HuH-7 (cell line): Measurements from ENCODE around the gene ZNF335.

Experiments
- DNase-seq: peaks from one replicate; pipeline ENCODE4 v3.0.0; 2011; ENCODE audit warnings: low spot score

Gene ZNF335, protein sequence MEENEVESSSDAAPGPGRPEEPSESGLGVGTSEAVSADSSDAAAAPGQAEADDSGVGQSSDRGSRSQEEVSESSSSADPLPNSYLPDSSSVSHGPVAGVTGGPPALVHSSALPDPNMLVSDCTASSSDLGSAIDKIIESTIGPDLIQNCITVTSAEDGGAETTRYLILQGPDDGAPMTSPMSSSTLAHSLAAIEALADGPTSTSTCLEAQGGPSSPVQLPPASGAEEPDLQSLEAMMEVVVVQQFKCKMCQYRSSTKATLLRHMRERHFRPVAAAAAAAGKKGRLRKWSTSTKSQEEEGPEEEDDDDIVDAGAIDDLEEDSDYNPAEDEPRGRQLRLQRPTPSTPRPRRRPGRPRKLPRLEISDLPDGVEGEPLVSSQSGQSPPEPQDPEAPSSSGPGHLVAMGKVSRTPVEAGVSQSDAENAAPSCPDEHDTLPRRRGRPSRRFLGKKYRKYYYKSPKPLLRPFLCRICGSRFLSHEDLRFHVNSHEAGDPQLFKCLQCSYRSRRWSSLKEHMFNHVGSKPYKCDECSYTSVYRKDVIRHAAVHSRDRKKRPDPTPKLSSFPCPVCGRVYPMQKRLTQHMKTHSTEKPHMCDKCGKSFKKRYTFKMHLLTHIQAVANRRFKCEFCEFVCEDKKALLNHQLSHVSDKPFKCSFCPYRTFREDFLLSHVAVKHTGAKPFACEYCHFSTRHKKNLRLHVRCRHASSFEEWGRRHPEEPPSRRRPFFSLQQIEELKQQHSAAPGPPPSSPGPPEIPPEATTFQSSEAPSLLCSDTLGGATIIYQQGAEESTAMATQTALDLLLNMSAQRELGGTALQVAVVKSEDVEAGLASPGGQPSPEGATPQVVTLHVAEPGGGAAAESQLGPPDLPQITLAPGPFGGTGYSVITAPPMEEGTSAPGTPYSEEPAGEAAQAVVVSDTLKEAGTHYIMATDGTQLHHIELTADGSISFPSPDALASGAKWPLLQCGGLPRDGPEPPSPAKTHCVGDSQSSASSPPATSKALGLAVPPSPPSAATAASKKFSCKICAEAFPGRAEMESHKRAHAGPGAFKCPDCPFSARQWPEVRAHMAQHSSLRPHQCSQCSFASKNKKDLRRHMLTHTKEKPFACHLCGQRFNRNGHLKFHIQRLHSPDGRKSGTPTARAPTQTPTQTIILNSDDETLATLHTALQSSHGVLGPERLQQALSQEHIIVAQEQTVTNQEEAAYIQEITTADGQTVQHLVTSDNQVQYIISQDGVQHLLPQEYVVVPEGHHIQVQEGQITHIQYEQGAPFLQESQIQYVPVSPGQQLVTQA (N-terminal part only)

DNA sequence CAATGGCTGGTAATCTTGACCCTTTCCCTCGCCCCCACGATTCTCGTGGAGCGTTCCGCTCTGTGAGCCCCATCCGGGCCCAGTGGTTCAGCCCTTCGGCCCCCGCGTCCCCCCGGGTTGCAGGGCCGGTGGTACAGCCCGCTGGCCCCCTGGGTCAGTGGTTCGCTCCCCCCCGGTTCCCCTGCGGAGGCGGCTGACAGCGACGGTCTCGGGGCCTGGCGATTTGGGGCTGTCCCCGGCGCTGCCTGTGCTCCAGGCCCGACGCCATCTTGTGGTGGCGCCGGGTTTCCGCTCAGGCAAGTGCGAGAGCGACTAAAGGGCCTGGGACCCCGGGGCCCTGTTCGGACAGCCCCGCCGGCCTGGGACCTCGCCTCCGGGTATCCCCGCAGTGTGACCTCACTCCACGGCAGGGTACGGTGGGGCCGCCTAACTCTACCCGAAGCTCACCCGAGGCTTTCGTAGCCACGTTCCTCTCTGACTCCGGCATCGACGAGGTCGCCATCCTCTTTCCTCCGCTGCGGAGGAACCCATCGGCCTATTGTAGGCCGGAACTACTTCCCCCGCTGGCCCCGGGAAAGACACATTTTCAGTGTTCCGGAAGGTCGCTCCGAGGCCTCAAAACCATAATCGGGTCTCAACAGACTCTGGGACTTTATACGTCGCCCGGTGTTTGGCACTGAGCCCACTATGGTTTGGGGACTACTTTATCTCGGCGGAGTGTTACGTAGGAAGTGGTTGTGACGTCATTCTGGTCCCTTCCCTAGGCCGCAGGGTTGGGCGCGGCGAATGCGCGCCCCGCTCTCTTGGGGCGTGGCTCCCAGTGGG, at the start of gene ZNF335:
Gene ZNF335, minus strand, starts transcription at position 529 of the 825 bp plus-strand sequence. CDS start 793 bp downstream, outside the sequence.
- peak; percentile 97 for DNase-seq

DNA sequence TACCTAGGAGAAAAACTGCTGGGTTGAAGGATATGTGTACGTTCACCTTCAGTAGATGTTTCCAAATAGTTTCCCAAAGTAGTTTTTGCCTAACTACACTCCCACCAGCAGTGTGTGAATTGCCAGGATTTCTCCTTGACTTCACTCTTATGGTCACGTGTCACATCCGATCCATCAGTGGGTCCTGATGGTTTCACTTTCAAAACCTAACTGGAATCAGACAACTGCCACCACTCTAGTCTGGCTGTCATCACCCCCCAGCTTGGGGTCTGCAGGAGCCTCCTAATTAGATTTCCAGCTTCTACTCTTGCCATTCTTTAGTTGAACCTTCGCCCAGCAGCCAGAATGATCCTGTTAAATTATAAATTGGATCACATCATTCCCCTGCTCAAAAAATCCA, 48.6 kb upstream of the ZNF335 start:
- no peak for DNase-seq

DNA sequence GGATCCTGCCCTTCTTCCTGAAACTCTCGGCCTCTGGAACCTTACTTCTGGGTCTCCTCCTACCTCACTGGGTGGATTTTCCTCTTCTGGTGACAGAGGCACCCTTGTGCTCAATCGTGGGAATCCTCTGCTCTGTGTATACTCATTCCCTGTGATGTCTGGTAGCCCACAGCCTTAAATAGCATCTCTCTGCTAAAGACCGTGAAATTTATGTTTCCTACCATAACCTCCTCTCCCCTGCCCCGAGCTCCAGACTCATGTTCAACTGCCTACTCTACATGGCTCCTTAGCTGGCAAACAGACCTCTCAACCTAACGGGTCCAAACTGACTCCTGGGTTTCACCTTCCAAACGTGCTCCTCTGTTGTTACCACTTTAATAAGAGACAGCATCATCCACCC, 46.6 kb upstream of the ZNF335 start:
- DNase-seq: no peak

DNA sequence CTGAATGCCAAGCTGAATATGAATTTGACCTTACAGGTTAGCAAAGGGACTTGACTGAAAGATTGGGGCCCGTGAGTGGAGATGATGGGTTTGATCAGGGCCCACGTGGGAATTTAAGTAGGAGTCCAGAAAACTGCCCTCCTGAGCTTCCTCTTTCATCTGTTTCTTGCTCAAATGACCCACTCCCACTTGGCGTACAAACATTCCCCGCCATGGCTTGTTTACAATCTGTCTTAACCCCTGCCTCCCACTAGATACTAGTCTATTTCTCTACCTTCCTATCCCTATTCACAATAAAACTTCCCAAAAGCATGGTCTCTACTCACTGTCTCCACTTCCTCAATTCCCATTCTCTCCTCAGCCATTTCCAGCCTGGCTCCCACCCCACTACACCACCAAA, 46.1 kb upstream of the ZNF335 start:
- DNase-seq: no peak

DNA sequence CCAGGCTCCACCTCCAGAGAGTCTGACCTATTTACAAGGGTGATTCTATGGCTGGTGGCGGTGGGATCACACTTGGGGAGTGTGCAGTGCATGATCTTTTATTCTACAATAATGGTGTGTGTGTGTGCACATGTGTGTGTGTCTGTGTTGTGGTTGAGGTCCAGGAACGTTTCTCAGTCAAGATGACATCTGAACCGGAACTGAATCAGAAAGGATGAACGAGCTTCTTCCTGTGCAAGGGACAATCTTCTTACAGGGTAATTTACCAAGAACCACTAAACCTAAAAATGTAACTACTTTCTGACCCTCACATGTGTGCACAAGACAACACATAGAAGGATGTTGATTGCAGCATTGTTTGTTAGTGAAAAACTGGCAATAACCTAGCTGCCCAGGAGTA, 45.3 kb upstream of the ZNF335 start:
- no peak for DNase-seq

DNA sequence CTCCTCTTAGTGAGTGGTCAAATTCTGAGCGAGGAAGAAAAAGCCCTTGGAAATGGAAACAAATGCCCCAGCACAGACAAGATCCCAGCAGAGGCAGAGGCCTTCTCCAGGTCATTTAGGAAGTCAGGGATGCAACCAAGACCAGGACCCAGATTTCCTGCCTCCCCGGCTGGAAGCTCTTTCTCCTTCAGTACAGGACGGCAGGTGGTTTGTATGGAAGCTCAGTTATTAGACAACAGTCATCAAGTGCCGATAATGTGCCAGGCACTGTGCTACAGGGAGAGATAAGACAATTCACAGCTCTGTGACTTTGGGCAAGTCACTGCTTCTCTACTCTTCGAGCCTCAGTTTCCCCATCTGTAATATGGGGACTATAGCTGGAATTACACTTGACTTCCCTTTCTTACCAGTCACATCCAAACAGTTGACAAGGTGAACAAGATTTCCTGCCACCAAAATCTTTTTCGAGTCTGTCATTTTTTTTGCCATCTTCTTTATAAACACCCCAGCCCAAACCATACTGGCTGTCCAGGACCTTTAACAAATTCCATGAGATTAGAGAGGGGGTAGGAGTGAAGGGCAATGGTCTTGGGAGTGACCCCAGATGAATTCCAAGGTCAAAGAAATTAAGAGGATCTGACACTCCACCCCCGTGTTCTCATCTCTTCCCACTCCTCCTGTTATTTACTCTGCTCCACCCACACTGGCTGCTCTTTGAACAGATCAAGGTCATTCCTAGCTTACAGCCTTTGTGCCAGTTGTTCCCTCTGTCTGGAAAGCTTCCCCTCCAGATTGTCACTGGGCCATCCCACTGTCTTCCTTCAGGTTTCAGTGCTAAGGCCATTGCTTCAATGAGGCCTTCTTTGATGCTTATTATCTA, 42.8 kb upstream of the ZNF335 start:
- DNase-seq: no peak

DNA sequence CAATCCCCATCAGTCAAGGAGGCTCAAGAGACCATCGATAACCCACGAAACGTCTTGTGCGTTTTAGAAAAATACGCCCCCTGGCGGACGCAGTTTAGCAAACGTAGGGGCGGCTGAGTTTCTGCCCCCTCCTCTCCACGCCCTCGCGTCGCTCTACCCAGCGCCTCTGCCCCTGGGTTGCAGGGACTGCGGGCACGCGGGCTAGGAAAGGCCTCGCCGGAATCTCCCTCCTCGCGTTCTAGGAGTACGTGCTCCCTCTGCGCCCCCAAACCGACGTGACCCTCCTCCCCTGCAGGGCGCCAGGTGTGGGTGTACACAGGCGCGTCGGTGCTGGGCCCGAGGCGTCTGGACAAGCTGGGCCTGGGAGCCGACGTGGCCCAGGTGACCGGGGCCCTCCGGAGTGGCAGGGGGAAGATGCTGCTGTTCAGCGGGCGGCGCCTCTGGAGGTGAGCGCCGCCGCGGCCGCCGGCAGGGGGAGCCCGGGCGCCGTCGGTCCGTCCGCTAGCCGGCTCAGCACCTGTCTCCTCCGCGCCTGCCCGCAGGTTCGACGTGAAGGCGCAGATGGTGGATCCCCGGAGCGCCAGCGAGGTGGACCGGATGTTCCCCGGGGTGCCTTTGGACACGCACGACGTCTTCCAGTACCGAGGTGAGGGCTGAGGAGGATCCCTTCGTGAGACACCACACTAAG, 42.0 kb upstream of the ZNF335 start:
- DNase-seq: peak; percentile 86

DNA sequence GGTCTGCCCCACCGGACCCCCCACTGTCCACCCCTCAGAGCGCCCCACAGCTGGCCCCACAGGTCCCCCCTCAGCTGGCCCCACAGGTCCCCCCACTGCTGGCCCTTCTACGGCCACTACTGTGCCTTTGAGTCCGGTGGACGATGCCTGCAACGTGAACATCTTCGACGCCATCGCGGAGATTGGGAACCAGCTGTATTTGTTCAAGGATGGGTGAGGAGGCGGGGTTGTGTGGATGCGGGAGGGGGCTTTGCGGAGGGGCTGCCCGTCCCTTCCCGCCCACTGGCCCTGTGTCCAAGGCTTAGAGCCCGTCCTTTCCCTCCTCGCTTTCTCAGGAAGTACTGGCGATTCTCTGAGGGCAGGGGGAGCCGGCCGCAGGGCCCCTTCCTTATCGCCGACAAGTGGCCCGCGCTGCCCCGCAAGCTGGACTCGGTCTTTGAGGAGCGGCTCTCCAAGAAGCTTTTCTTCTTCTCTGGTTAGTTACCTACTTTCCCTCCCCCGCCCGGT, 41.4 kb upstream of the ZNF335 start:
- no peak for DNase-seq

DNA sequence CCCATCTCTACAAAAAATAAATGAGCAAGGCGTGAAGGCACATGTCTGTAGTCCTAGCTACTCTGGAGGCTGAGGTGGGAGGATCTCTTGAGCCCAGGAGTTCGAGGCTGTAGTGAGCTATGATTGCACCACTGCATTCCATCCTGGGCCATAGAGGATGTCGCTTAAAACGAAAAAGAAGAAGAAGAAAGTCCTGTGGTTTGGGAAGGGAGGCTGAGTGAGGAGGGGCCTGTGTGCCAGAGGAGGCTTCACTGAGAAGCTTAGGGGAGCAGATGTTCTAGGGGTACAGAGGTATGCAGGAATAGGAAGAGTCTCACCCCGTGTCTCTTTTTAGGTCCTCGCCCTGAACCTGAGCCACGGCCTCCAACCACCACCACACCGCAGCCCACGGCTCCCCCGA, 40.9 kb upstream of the ZNF335 start:
- no peak for DNase-seq

DNA sequence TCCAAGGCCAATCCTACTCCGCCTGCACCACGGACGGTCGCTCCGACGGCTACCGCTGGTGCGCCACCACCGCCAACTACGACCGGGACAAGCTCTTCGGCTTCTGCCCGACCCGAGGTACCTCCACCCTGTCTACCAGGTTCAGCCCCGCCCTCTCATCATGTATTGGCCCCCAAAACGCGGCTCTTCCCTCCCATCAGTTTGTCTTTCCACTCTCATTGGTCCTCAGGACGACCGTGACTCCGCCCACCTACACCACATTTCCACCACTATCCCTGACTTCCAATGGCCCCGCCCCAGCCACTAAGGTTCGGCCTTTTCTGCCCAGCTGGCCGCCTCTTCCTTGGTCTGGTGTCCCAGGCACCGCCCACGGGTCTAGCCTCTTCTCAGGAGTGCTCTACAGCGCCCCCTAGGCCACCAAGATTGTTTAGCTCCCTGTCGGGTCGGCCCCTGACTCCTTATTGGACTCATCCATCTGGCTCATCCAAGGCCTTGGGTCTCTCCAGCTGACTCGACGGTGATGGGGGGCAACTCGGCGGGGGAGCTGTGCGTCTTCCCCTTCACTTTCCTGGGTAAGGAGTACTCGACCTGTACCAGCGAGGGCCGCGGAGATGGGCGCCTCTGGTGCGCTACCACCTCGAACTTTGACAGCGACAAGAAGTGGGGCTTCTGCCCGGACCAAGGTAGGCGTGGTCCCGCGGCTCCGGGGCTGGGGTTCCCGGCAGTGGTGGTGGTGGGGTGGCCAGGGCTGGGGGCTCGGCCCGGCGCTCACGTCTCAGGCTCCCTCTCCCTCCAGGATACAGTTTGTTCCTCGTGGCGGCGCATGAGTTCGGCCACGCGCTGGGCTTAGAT, 39.9 kb upstream of the ZNF335 start:
- peak; percentile 59 for DNase-seq

DNA sequence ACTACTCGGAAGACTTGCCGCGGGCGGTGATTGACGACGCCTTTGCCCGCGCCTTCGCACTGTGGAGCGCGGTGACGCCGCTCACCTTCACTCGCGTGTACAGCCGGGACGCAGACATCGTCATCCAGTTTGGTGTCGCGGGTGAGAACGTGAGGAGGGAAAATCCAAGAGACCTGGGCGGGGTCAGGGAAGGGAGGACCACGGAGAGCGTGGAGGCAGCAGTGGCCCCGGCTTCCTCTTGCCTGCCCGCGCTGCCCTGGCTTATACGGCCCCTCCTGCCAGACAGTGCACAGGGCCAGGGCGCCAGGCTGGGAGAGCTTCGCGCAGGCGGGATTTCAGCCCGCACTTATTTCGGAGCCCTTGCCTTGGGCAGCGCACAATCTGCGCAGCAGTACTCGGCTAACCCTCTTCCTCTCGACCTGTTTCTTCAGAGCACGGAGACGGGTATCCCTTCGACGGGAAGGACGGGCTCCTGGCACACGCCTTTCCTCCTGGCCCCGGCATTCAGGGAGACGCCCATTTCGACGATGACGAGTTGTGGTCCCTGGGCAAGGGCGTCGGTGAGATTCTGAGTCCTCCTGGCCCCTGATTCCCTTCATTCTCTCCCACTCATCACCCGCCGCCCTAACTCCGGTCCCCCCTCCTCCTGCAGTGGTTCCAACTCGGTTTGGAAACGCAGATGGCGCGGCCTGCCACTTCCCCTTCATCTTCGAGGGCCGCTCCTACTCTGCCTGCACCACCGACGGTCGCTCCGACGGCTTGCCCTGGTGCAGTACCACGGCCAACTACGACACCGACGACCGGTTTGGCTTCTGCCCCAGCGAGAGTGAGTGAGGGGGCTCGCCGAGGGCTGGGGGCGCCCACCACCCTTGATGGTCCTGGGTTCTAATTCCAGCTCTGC, 38.7 kb upstream of the ZNF335 start:
- no peak for DNase-seq

DNA sequence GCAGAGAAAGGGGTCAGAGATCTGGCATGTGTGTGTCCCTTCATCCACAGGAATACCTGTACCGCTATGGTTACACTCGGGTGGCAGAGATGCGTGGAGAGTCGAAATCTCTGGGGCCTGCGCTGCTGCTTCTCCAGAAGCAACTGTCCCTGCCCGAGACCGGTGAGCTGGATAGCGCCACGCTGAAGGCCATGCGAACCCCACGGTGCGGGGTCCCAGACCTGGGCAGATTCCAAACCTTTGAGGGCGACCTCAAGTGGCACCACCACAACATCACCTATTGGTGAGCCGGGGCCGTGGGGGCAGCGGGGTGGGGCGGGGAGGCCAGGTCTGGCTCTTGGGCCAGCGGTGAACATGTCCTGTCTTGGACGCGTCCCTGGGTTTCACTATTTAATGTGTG, 37.8 kb upstream of the ZNF335 start:
- no peak for DNase-seq

DNA sequence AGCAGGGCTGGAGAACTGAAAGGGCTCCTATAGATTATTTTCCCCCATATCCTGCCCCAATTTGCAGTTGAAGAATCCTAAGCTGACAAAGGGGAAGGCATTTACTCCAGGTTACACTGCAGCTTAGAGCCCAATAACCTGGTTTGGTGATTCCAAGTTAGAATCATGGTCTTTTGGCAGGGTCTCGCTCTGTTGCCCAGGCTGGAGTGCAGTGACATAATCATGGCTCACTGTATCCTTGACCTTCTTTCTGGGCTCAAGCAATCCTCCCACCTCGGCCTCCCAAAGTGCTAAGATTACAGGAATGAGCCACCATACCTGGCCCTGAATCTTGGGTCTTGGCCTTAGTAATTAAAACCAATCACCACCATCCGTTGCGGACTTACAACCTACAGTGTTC, 35.7 kb upstream of the ZNF335 start:
- no peak for DNase-seq

DNA sequence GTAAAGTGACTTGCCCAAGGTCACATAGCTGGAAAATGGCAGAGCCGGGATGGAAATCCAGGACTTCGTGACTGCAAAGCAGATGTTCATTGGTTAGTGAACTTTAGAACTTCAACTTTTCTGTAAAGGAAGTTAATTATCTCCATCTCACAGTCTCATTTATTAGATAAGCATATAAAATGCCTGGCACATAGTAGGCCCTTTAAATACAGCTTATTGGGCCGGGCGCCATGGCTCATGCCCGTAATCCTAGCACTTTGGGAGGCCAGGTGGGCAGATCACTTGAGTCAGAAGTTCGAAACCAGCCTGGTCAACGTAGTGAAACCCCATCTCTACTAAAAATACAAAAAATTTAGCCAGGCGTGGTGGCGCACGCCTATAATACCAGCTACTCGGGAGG, 35.0 kb upstream of the ZNF335 start:
- no peak for DNase-seq

DNA sequence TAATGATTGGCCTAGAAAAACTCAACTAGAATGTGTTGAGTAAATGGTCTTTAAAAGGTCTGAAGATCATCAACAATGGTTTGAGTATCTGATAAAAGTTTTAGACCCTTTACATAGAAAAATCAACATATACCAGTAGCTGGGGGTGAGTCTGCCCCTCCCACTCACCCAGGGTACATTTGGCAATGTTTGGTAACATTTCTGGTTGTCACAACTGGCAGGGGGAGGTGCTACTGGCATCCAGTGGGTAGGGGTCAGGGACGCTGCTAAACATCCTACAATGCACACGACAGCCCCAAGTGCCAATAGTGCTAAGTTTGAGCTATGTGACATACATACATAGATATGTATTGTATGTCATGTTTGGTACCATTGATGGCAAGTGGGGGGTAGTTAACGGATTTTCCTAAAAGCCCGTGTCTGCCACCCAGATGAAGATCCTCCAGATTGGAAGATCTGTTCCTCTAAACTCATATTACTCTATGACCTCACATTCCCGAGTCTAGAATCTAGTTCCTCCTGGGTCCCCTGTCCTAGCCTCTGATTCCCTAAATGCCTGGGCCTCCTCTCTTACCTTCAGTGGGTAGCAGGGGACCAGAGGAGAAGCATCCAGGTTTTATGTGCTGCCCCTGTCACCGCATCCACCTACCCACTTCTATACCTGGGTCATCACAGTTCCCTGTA, 34.2 kb upstream of the ZNF335 start:
- no peak for DNase-seq

DNA sequence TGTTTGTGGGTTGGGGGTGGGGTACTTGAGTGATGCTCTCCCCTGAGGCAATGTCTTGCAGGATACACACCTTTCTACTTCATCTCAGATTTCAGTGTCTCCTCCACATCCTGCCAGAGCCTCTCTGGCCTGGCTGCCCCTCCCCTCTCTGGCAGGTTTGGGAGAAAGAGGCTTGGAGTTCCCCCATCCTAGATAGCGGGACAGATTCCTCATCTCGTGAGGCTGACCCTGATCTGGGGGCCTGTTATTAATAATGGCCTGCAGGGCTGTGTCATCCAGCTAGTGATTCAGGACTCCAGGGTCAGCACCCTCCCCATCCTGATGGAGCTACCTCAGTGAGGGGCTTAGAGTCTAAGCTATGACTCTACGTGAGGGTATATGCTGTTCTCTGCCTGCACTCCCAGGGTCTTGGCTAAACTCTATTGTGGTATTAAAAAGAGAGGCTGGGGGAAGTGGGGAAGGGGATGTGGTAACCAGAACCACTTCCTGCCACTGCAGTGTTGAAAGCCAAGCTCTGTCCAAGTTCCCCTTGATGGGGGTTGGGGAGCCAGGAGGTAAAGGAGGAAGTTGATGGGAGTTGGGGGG, 33.0 kb upstream of the ZNF335 start:
- no peak for DNase-seq

DNA sequence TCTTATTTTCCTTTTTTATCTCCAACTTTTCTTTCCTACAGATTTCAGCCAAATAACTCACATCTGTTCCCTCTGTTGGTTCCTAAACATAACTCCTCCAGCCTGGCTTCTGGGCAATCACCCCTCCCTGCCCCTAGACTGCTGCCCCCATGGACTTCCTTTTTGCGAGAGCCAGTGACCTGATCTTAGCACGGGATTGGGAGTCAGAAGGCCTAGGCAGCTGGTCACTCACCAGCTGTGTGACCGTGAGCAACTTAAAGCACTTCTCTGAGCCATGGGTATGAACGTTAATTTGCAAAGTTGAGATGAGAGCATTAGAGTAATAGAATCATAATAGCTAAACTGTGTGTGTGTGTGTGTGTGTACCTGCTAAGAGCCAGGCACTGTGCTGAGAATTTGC, 32.2 kb upstream of the ZNF335 start:
- DNase-seq: no peak
